Measurements from ENCODE around the gene MAG.

MAG gene

GRCh38 chr19:35294859-35295791, 3.2 kb downstream of the MAG start:
- TF ChIP-seq CTCF (IDR thresholded peaks at IDR 0.05; ENCODE audit: low read depth, low read length): no peak
- no peak for DNase-seq (ENCODE audit: low read depth, low spot score)
- in situ Hi-C loops (cut with HindIII; ENCODE audit: low sequenced_read_pairs): no loop called here
- no peak overlapping the region for H3K4me3 ChIP-seq (ENCODE audit: low read depth, low read length)

- no peak for DNase-seq (ENCODE audit: low read depth, low spot score)
- no peak for TF ChIP-seq CTCF (IDR thresholded peaks at IDR 0.05; ENCODE audit: low read depth, low read length)
- in situ Hi-C loops (cut with HindIII; ENCODE audit: low sequenced_read_pairs): no loop called here
- no peak overlapping the region for H3K4me3 ChIP-seq (ENCODE audit: low read depth, low read length)
Observed at GRCh38 chr19:35295792-35296462, 4.0 kb downstream of the MAG start.

- TF ChIP-seq CTCF (IDR thresholded peaks at IDR 0.05; ENCODE audit: low read depth, low read length): no peak
- in situ Hi-C loops (cut with HindIII; ENCODE audit: low sequenced_read_pairs): no loop called here
- DNase-seq (ENCODE audit: low read depth, low spot score): no peak
- no peak overlapping the region for H3K4me3 ChIP-seq (ENCODE audit: low read depth, low read length)
Observed at GRCh38 chr19:35296644-35297514, 4.9 kb downstream of the MAG start.

GRCh38 chr19:35297515-35297848, 5.5 kb downstream of the MAG start:
- no peak overlapping the region for H3K4me3 ChIP-seq (ENCODE audit: low read depth, low read length)
- in situ Hi-C loops (cut with HindIII; ENCODE audit: low sequenced_read_pairs): no loop called here
- DNase-seq (ENCODE audit: low read depth, low spot score): no peak
- TF ChIP-seq CTCF (IDR thresholded peaks at IDR 0.05; ENCODE audit: low read depth, low read length): no peak

- H3K4me3 ChIP-seq (ENCODE audit: low read depth, low read length): no peak overlapping the region
- in situ Hi-C loops (cut with HindIII; ENCODE audit: low sequenced_read_pairs): no loop called here
- no peak for DNase-seq (ENCODE audit: low read depth, low spot score)
- no peak for TF ChIP-seq CTCF (IDR thresholded peaks at IDR 0.05; ENCODE audit: low read depth, low read length)
Observed at GRCh38 chr19:35297922-35298321, 6.0 kb downstream of the MAG start.

GRCh38 chr19:35298561-35298972, 6.6 kb downstream of the MAG start:
- DNase-seq (ENCODE audit: low read depth, low spot score): no peak
- no peak overlapping the region for H3K4me3 ChIP-seq (ENCODE audit: low read depth, low read length)
- TF ChIP-seq CTCF (IDR thresholded peaks at IDR 0.05; ENCODE audit: low read depth, low read length): no peak
- in situ Hi-C loops (cut with HindIII; ENCODE audit: low sequenced_read_pairs): no loop called here
